HTR-8/SVneo (cell line): ENCODE measurements around the gene LRP8.

Source experiments
- DNase-seq: peaks from one replicate; pipeline ENCODE4 v3.0.0; 2011; ENCODE audit warnings: low spot score, mixed read lengths; ENCODE audit not compliant: insufficient read length
- FAIRE-seq: peaks from 2 replicates; lab custom pipeline; 2011; peaks lifted over from hg19 to GRCh38; lab: Jason Lieb, UNC

LRP8 gene

DNA sequence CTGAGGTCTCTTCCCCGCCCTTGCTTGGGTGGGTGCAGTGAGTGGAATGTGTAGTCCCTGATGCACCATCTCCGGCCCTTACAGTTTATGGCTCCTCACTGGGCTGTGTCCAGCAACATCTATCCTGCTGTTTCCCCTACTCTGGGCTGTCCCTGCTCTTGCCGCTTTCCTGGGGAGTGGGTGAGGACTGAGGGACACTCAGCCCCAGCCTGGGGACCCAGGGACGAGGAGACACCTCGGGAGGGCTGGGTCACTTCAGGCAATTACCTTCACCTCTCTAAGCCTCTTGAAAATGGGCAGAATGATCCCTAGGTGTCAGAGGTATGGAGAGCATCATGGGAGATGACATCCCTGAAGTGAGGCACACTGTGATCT lies 13.6 kb upstream of the LRP8 start:
- DNase-seq (no peak), FAIRE-seq (no peak)

DNA sequence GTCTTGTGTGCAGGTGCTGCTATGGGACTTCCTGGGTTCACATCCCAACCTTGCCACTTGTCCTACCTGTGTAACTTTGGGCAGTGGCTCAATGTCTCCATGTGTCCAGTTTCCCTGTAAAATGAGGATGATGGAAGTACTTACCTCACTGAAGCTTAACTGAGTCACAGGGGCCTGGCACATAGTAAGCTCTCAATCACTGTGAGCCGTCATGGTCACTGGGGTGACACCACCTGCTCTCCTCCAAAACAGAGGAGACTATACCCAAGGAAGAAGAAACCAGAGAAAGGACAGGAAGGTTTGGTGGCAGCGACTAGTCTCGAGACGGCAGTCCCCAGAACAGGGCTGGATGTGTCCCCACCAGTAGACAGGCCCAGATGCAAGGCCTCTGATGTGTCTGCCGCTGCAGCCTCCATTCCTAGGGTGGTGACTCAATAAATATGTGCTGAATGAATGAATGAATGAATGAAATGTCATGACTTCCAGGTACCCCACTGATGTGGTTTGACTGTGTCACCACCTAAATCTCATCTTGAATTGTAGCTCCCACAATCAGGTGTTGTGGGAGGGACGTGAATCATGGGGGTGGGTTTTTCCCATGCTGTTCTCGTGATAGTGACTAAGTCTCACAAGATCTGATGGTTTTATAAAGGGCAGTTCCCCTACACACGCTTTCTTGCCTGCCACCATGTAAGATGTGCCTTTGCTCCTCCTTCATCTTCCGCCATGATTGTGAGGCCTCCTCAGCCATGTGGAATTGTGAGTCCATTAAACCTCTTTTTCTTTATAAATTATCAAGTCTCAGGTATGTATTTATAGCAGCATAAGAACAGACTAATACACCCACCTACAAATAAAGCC lies 13.0 kb upstream of the LRP8 start:
- DNase-seq (no peak), FAIRE-seq (no peak)

DNA sequence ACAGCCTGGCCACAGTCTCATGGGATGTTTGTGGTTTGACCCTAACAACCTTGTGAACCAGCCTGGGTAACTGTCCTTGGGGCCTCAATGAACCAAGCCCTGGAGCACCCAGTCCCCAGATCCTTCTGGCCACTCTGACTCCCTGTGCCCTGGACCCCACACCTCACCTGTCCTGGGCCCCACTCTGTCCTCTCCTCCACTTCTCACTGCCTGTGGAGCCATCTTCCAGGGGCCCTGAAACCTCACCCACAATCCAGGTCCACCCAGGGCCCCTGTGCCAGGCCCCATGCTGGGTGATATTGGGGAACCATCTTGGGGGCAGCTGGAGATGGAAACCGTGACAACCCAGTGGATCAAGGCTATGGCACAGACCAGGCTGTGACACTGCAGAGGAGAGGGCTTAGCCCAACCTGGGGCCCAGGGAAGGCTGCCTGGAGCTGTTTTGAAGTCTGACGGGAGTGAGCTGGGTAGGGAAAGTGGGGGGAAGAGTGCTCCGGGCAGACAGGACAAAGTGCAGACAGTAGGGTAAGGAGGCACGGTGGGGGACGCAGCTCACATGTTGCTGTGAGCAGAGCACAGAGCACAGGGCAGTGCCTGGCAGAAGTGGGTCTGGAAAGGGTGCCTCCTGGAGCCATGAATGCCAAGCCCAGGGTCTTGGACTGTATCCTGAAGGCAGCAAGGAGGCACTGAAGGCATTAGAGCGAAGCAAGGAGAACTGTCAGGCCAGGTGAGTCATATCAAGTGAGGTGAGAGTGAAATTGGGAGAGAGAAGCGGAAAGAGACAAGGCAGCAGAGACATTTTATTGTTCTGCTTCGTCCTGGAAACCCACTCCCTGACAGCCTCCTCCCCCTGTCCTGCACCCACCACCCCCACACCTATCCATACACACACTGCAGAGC lies 12.1 kb upstream of the LRP8 start:
- FAIRE-seq (no peak), DNase-seq (no peak)

DNA sequence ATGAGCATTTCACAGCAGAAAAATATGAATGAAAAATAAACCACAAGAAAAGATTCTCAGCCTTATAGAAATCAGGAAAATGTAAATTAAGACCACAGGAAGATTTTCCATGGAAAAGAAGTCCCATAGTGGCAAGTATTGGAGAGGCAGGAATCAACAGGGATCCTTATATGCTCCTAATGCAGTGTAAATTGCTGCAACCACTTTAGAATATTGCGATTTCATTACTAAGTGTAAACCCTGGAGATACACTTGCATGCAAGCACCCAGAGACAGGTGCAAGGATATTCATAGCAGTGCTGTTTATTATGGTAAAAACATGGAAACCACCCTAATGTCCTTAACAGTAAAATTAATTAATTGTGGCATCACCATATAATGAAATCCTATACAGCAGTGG lies 10.6 kb upstream of the LRP8 start:
- FAIRE-seq = no peak
- no peak for DNase-seq

DNA sequence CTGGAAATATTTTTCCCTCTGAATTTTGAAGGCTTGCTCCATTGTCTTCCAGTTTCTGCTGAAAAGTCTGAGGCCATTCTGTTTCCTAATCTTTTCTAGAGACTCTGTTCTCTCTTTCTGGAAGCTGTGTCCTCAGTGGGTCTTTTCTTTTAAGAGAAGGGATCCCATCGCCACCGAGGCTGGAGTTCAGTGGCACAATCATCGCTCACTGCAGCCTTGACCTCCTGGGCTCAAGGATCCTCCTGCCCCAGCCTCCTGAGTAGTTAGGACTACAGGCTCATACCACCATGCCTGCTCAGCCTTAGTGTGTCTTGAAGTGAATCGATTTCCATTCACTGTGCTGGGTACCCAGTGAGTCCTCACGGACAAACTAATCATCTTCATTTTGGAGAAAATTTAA lies 9.6 kb upstream of the LRP8 start:
- no peak for DNase-seq
- FAIRE-seq = no peak

DNA sequence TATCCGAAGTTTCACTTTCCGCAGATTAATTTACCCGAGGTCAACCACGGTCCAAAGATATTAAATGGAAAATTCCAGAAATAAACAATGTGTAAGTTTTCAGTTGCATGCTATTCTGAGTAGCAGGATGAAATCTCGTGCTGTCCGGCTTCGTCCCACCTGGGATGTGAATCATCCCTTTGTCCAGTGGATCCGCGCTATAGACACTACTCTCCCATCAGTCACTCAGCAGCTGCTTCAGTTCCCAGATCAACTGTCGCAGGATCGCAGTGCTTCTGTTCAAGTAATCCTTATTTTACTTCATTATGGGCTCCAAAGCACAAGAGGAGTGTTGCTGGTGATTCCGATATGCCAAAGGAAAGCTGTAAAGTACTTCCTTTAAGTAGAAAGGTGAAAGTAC lies 8.3 kb upstream of the LRP8 start:
- no peak for FAIRE-seq

DNA sequence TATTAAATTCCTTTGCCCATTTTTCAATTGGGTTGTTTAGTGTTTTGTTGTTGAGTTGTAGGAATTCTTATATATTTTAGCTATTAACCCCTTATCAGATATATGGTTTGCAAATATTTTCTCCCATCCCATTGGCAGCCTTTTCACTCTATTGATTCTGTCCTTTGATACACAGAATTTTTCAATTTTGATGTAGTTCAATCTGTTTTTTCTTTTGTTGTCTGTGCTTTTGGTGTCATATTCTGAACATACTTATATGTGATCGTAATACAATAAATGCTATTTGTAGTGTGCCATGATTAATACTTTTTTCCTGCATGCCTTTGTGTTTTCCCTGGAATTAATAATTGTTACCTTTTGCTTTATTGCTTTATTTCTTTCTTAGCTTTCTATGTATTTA lies 7.8 kb upstream of the LRP8 start:
- DNase-seq = no peak
- no peak for FAIRE-seq

More for the DNA sequence above, 8.3 kb upstream of the LRP8 start:
- DNase-seq = no peak

DNA sequence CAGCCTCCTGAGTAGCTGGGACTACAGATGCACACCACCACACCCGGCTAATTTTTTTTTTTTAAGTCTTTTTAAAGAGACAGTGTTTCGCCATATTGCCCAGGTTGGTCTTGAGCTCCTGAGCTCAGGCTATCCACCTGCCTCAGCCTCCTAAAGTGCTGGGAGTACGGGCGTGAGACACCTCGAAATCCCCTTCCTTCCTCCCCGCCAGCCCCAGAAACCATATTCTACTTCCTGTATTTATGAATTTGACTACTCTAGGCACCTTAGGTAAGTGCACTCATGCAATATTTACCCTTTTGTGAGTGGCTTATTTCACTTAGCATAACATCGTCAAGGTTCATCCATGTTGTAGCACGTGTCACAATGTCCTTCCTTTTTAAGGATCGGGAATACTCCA lies 6.9 kb upstream of the LRP8 start:
- FAIRE-seq (no peak), DNase-seq (no peak)

DNA sequence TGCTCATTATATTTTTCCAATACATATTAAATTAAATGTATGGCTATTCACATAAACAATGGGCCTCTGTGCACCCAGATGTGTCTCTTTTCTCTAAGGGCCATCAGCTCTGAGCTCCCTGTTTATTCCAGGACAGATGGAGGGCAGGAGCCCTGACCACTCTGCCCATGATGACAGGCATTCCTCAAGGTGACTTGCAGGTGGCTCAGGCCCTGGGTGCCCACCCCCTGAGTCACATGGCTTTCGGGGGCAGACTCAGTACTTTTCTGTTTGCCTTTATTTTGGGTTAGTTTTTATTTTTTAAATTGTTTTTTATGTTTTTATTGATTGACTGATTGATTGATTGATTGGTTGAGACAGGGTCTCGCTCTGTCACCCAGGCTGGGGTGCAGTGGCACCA lies 6.4 kb upstream of the LRP8 start:
- FAIRE-seq = no peak
- DNase-seq = no peak

DNA sequence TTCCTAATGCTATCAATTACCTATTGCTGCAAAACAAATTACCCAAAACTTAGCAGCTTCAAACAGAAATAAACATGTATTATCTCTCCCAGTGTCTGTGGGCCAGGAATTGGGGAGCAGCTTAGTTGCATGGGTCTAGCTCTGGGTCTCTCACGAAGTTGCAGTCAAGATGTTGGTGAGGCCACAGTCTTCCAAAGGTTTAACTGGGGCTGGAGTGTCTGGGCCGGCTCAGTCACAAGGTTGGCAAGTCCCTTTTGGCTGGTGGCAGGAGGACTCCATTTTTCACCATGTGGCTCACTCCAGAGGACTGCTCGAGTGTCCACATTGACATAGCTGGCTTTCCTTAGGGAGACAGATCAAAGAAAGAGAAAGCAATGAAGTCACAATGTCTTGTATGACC lies 5.0 kb upstream of the LRP8 start:
- DNase-seq (no peak), FAIRE-seq (no peak)

DNA sequence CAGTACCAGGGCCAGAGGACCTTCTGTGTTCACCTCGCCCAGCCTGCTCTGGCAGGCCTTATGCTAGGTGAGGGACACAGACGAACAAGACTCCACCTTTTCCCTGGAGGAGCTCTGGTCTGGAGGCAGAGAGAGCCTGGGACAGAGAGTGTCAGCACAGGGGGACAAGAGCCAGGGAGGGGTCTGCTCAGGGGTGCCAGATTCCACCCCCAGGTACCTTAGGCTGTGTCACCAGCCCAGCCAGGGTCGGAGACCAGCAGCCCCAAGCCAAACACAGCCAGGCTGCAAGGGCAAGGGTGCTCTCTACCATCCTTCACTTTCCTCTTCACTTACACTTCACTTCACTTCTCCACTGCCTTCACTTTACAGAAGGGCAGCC lies 4.3 kb upstream of the LRP8 start:
- FAIRE-seq (no peak), DNase-seq (no peak)

DNA sequence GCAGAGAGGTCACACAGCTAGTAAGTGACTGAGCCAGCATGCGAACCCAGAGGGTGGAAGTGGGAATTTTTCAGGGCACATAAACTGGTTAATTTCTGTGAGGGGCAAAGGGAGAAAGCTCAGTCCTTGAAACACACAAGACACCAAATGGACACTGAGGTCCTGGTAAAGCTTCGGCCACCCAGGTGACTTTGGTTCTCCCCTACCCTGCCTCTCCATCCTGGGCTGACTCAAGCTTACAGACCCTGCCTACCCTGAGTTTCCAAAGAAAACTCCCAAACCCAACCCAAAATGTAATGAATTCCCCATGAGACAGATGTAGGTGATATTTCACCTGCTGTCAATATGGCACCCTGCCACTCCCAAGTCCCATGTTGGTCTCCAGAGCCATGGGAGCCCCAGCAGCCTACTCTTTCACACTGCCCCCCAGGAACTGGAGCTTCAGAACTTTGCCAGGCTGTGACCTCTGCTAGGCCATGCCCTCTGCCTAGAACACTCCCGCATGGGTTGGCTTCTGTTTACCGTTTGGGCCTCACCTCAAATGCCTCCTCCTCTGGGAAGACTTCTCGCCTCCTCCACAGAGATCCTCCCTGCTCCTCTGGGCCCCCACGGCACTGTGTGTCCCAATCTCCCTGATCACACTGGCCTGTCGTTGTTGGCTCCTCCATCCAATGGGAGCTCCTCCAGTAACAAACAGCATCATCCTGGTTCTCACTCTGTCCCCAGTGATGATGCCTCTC lies 3.7 kb upstream of the LRP8 start:
- FAIRE-seq = no peak
- no peak for DNase-seq

DNA sequence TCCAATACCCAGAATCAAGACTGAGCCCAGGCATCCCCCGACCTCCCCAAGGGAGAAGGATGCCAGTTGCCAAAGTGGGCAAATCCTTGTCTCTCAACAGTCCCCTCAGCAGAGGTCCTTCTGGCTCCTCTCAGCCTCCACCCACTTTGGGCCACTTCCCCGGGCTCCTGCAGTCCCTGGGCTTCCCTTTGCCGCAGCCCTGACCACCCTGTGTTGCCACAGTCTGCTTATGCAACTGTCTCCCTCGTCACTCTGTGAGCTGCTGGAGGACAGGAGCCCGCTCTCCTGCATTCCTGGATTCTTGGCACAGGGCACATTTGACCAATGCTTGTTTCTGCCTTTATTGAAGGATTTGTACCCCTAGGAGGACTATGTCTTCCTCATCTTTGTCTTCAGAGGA lies 2.9 kb upstream of the LRP8 start:
- FAIRE-seq = no peak
- no peak for DNase-seq

DNA sequence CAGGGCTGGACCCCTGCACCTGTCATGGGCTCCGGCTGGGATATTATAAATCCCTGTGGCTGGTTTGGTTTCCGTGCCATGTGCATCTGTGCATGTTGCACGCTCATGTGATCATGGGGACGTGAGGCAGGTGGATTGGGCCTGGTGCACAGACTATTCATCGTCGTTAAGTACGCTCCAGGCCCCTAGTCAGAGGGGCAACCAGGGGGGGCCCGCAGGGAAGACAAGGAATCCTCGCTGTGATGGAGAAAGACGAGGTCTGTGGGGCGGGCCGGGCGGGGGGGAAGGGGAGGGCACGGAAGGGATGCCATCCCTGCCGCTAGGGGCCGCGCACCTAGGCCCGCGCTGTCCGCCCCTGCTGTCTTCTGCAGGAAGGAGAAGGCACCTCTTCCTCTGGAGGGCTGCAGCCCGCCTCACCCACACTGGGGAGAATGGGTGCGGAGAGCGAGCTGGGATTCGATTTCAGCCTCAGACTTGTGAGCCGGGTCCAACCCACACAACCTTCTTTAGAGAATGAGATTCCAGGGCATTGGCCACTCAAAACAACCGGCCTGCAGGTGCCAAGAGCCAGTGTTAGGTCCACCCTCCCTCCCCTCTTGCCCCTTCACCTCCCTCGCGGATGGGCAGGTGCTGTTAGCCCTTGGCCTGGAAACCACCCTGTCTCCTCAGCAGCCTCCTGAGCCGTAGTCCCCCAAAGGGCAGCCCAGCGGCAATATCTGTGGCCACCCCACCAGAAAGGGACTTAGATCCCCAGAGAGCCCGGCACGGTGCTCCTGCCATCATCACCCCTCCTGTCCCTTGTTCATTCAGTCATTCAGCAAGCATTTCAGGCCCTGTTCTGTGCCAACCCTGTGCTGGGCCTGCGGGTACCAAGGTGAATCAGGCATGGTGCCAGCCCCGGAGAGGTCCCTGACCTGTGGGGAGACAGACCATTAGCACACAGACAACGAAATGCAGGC lies 950 bp upstream of the LRP8 start:
- peak; percentile 26 for DNase-seq

DNA sequence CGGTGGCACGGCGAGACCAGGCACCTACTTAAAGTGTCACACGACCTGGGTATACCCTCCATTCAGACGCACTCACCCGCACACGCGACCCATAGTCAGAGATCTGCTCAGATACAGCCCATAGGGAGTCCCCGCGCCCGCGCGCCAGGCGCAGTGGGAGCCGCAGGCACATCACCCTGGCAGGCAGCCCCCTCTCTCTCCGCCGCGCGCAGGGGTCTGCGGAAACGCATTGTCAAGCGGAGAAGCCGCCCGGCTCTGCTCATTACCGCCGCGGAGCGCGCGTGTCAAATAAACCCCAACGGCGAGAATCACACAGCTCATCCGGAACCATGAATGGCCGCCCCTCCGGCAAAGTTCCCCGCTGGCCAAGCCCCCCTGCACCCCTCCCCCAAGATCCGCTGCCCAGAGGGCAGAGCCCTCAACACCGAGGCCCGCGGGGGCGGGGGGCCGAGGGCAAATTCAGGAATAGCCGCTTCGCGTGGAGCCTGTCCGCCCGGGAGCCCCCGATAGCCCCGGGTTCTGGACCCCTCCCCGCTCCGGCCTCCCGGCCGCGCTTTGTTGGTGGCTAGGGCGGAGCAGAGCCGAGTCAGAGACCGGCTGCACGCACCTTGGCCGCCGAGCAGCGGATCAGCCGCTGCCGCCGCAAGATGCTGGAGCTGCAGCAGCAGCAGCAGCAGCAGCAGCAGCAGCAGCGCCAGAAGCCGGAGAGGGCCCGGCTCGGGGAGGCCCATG lies 522 bp downstream of the LRP8 start:
- DNase-seq (no peak), FAIRE-seq (no peak)

More for the DNA sequence above, 950 bp upstream of the LRP8 start:
- no peak for FAIRE-seq

DNA sequence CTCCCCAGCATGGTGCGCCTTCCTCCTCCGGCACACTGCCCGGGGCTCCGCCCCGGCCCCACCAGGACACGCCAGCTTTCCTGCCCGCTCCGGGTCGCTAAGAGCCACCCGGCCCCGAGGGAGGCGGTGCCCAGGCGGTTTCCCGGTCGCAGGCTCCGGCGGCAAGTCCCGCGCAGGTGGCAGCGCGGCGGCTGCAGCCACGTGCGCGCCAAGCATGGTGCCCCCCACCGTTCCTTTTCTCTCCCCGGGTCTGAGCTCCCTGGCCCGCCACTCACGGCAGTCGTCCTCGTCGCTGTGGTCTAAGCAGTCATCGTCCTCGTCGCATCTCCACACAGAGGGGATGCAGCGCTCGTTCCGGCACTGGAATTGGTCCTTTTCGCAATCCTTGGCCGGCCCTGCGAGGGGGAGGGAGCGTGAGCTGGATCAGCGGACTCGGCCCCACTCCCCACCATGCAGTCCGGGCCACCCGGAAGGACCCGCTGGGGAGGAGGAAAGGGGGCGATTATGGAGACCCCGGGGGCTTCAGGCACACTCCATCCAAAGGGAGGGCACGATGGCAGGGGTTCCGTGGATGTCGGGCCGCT lies 1.2 kb downstream of the LRP8 start:
- FAIRE-seq = no peak
- DNase-seq = peak; percentile 32

DNA sequence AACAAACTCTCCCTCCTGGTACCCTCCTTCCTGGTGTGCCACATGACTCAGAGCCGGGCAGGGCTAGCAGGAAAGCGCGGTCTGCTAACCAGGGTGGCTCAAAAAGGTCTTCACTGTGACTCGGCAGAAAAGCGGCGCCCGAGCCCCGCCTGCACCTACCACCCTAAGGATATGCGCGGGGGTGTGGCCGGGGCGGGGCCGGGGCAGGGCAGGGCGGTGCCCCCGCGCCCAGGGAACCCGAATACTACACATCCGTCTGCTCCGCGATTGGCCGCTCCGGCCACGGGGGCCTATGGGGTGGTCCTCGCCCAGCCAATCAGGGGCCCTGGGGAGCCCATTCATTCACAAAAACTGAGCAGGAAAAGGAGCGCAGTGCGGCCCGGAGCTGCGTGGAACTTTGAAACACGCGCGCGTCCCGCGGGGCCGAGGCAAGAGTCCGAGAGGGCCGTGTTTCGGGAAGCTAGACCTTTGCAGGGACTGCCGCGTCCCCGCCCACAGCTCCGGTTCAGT lies 1.7 kb downstream of the LRP8 start:
- peak; percentile 93 for DNase-seq
- FAIRE-seq = peak; percentile 88

DNA sequence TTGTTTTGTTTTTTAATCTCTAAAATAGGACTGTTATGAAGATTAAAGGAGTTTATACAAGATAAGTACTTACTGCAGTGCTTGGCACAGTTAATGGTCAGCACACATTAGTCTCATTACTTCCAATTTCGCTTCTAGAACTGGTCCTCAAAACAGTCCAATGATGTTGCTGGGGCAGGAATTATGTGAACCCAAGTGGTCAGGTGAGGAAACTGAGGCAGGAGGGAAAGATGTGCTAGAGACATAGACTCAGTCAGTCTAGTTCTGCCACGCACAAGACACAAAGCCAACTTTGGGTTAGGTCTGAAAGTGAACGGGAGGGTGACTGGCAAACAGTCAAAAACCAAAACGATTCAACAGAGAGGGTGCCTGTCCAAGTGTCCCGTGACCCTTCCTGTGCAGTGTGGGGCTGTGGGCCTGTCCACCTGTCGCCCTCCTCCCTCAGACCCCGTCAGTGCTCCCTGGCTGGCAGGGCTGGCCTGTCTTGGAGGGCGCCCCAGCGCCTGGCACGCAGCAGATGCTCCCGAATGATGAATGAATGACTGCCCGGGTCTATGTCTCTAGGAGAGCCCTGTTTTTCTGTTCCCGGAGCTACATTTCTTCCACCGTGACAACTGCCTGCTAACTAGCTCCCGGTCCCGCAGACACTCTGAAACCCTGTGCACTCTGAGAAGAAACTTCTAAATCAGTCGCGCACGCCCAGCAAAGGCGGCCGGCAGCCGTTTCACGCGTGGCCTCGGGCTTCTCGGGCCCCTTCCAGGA lies 2.4 kb downstream of the LRP8 start:
- FAIRE-seq (no peak), DNase-seq (no peak)
